Osteocyte (in vitro differentiated cells): ENCODE measurements around the gene CTBP2. TPM values are rescaled to one million over a fixed set of nuclear protein-coding genes. Genes with fewer than 3 reads are reported as not detected.

Experiments
- DNase-seq: peaks from one replicate; pipeline ENCODE4 v3.0.0; 2021; ENCODE audit warnings: mixed read lengths; ENCODE audit not compliant: unreplicated experiment; ENCODE audit errors: extremely low spot score
- H3K27ac Mint-ChIP-seq: one replicate; pipeline ENCODE4 v1.8.0; 2021; ENCODE audit warnings: mild to moderate bottlenecking, mixed read lengths; ENCODE audit not compliant: unreplicated experiment
- H3K27me3 Mint-ChIP-seq: one replicate; pipeline ENCODE4 v1.8.0; 2021; ENCODE audit warnings: mixed read lengths; ENCODE audit not compliant: unreplicated experiment
- H3K36me3 Mint-ChIP-seq: one replicate; pipeline ENCODE4 v1.8.0; 2021; ENCODE audit warnings: mixed read lengths; ENCODE audit not compliant: unreplicated experiment
- H3K4me1 Mint-ChIP-seq: one replicate; pipeline ENCODE4 v1.8.0; 2021; ENCODE audit warnings: mixed read lengths; ENCODE audit not compliant: unreplicated experiment
- H3K4me3 Mint-ChIP-seq: one replicate; pipeline ENCODE4 v1.8.0; 2021; ENCODE audit warnings: mild to moderate bottlenecking, moderate library complexity, mixed read lengths; ENCODE audit not compliant: unreplicated experiment
- H3K9me3 Mint-ChIP-seq: one replicate; pipeline ENCODE4 v1.8.0; 2021; ENCODE audit warnings: mixed read lengths; ENCODE audit not compliant: unreplicated experiment
- total RNA-seq: library from RNA; stranded (reverse); gene quantifications from 2 replicates; pipeline ENCODE4 v1.2.1, GENCODE V29; 2021
- TF ChIP-seq, protein P1 (sequence below): fragments of 200-600 bp; sonication (generic); IDR thresholded peaks from 2 replicates; pipeline ENCODE4 v1.5.0; 2021; ENCODE audit warnings: antibody characterized with exemption, mild to moderate bottlenecking, moderate library complexity

CTBP2 gene
- total RNA-seq, 1 donor from 2014 or later = 125 TPM

DNA sequence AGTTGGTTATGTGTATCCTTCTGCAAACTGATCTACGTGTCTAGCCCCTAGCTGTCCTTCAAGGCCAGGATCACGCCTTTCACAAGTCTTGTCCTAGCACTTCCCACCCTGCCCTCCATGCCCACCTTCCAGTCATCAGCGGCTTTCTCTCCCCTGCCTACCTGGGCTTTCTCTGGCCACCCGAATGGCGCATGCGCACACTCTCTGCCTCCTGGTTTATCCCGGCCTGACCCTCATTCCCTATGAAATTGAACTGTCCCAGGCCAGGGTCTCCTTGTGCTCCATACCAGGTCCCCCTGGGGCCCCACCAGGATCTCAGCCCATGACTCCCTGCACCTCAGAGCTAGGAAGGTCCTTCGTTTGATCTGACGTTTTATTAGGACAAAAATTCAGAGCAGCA lies 31.6 kb upstream of the CTBP2 start:
- no peak overlapping the region for H3K4me3 Mint-ChIP-seq
- H3K4me1 Mint-ChIP-seq = no peaks in the 10 kb centered on the region
- no peaks in the 10 kb centered on the region for H3K36me3 Mint-ChIP-seq
- peak; percentile 48 for DNase-seq
- H3K27ac Mint-ChIP-seq = no peak overlapping the region
- peaks cover 31% of the 10 kb centered on the region for H3K27me3 Mint-ChIP-seq
- no peaks in the 10 kb centered on the region for H3K9me3 Mint-ChIP-seq
- TF ChIP-seq, protein P1, sequence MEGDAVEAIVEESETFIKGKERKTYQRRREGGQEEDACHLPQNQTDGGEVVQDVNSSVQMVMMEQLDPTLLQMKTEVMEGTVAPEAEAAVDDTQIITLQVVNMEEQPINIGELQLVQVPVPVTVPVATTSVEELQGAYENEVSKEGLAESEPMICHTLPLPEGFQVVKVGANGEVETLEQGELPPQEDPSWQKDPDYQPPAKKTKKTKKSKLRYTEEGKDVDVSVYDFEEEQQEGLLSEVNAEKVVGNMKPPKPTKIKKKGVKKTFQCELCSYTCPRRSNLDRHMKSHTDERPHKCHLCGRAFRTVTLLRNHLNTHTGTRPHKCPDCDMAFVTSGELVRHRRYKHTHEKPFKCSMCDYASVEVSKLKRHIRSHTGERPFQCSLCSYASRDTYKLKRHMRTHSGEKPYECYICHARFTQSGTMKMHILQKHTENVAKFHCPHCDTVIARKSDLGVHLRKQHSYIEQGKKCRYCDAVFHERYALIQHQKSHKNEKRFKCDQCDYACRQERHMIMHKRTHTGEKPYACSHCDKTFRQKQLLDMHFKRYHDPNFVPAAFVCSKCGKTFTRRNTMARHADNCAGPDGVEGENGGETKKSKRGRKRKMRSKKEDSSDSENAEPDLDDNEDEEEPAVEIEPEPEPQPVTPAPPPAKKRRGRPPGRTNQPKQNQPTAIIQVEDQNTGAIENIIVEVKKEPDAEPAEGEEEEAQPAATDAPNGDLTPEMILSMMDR = no peak

DNA sequence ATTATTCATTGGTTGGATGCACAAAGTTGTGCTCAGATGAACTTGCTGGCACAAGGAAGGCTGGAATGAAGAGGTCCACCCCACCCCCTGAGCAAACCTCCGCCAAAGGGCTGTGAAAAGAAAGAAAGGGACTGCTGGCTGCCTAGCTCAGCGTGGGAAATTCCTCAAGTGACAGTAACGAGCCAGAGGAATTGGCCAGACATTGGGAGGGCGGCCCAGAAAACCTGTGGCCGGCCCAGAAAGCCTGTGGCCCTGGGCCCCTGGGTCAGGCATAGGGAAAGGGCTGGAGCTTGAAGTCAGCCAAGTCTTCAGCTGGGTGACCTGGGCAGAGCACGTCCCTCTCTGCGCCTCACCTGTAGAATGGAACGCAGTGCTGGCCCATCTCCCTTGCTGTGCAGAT lies 30.6 kb upstream of the CTBP2 start:
- no peak overlapping the region for H3K4me3 Mint-ChIP-seq
- no peak overlapping the region for H3K27ac Mint-ChIP-seq
- peaks cover 31% of the 10 kb centered on the region for H3K27me3 Mint-ChIP-seq
- peak; percentile 65 for DNase-seq
- H3K36me3 Mint-ChIP-seq = no peaks in the 10 kb centered on the region
- no peaks in the 10 kb centered on the region for H3K9me3 Mint-ChIP-seq
- TF ChIP-seq, protein P1 = no peak
- H3K4me1 Mint-ChIP-seq = no peaks in the 10 kb centered on the region

DNA sequence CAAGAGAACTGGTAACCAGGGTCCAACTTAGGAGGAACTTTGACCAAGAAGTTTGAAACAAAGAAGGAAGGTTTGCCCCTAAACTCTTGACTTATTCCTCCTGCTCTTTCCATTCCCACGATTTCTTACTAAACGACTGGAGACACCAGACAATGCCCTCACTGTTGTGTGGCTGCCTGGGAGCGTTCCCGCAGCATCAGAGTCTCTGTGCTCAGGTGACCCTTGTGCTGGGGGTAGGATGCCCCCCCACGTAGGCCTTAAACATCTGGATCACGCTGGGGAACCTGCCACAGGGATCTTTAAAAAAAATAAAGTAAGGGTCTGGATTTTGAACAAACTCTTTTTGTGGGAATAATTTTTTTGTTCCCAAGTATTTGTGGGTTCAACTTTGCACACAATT lies 30.1 kb upstream of the CTBP2 start:
- no peaks in the 10 kb centered on the region for H3K9me3 Mint-ChIP-seq
- peaks cover 35% of the 10 kb centered on the region for H3K27me3 Mint-ChIP-seq
- no peaks in the 10 kb centered on the region for H3K36me3 Mint-ChIP-seq
- H3K4me1 Mint-ChIP-seq = no peaks in the 10 kb centered on the region
- H3K4me3 Mint-ChIP-seq = no peak overlapping the region
- DNase-seq = peak; percentile 53
- TF ChIP-seq, protein P1 = no peak
- no peak overlapping the region for H3K27ac Mint-ChIP-seq

DNA sequence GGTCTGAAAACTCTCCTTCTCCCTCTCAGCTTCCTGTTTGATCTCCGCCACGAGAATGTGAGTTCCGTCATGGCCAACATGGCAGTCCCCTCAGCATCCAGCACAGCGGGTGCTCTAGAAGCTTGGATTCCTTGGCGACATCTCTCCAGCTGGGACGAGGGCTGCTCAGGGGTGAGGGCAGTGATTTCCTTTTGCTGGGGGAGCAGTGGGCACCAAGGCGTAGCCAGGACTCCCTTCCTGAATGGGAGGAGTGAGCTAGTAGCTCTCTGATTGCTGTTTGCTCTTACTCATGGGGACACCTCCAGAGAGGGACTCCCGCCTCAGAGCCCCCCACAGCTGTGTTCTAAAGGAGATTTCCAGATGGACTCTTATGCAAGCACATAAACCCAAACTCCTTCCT lies 28.8 kb upstream of the CTBP2 start:
- H3K36me3 Mint-ChIP-seq = no peaks in the 10 kb centered on the region
- no peaks in the 10 kb centered on the region for H3K4me1 Mint-ChIP-seq
- peaks cover 37% of the 10 kb centered on the region for H3K27me3 Mint-ChIP-seq
- TF ChIP-seq, protein P1 = no peak
- DNase-seq = peak; percentile 65
- H3K4me3 Mint-ChIP-seq = no peak overlapping the region
- no peaks in the 10 kb centered on the region for H3K9me3 Mint-ChIP-seq
- no peak overlapping the region for H3K27ac Mint-ChIP-seq

DNA sequence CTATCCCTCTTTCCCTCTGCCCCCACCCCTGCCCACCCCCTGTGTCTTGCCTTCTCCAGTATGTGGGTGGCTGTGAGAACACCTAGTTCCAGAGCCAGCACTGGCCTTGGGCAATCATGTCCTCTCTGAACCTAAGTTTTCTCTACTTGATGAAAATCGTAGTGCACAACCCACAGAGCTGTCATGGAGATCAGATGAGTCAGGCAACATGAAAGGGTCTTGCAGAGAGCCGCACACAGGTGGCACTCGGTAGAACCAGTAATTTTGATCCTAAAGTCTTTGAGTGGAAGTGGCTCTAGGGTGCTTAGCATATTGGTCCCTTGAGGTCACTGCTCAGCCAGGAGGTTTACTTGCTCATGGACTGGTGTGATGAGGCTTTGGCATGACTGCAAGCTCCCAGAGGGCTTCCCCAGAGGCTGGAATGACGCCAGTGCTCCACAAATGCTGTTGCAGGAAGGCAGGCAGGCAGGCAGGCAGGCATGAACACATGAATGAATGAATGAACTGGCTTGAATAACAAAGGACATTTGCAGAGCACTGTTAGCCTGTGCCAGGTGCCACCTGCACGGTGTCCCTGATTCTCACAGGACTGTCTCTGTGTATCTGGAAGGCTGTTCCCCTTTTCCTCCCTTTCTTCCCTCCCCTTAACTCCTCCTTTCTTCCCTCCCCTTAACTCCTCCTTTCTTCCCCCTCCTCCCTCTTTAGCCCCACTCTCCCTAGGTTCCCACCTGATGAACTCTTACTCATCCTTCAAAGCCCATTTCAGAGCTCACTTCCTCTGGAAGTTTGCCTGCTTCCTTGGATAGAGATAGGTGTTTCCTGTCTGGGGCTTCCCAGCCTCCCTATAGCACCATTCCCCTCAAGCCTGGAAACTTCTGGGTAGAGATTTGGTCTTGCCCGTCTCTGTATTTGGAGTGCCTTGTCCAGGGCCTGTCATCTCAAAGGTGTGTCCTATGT lies 27.2 kb upstream of the CTBP2 start:
- Mint-ChIP-seq H3K4me3 (no peak overlapping the region), H3K9me3 (no peaks in the 10 kb centered on the region), H3K27me3 (peaks cover 50% of the 10 kb centered on the region), H3K27ac (no peak overlapping the region), H3K4me1 (no peaks in the 10 kb centered on the region), H3K36me3 (peaks cover 2% of the 10 kb centered on the region)
- DNase-seq = peak; percentile 68
- TF ChIP-seq, protein P1 = no peak
